ENCODE results near the gene SLC30A1. TPM values are rescaled to one million over a fixed set of nuclear protein-coding genes. Genes with fewer than 3 reads are reported as not detected.

SLC30A1 gene
- total RNA-seq, 1 donor from 2014 or later, result 9.1 TPM

- no peak overlapping the region for H3K27ac Mint-ChIP-seq (ENCODE audit: unreplicated experiment)
- TF ChIP-seq CTCF (conservative IDR thresholded peaks at IDR 0.05), result no peak
- no peaks in the 10 kb centered on the region for H3K9me3 Mint-ChIP-seq
- no peaks in the 10 kb centered on the region for H3K27me3 Mint-ChIP-seq (ENCODE audit: low read depth)
- no peak for DNase-seq (ENCODE audit: low read depth, low spot score)
- H3K4me3 Mint-ChIP-seq, result no peak overlapping the region
- no peaks in the 10 kb centered on the region for H3K4me1 Mint-ChIP-seq
- no peaks in the 10 kb centered on the region for H3K36me3 Mint-ChIP-seq (ENCODE audit: low read depth)
Observed at GRCh38 chr1:211623515-211623914, 44.6 kb upstream of the SLC30A1 start.

GRCh38 chr1:211621447-211622198 lies 42.7 kb upstream of the SLC30A1 start:
- no peak for DNase-seq (ENCODE audit: low read depth, low spot score)
- Mint-ChIP-seq H3K27ac (ENCODE audit: unreplicated experiment) (no peak overlapping the region), H3K4me3 (no peak overlapping the region), H3K27me3 (ENCODE audit: low read depth) (no peaks in the 10 kb centered on the region), H3K9me3 (no peaks in the 10 kb centered on the region), H3K36me3 (ENCODE audit: low read depth) (no peaks in the 10 kb centered on the region), H3K4me1 (no peaks in the 10 kb centered on the region)
- no peak for TF ChIP-seq CTCF (conservative IDR thresholded peaks at IDR 0.05)

- H3K36me3 Mint-ChIP-seq (ENCODE audit: low read depth), result no peaks in the 10 kb centered on the region
- no peaks in the 10 kb centered on the region for H3K4me1 Mint-ChIP-seq
- no peak for TF ChIP-seq CTCF (conservative IDR thresholded peaks at IDR 0.05)
- H3K9me3 Mint-ChIP-seq, result no peaks in the 10 kb centered on the region
- no peak for DNase-seq (ENCODE audit: low read depth, low spot score)
- H3K27me3 Mint-ChIP-seq (ENCODE audit: low read depth), result no peaks in the 10 kb centered on the region
- no peak overlapping the region for H3K27ac Mint-ChIP-seq (ENCODE audit: unreplicated experiment)
- no peak overlapping the region for H3K4me3 Mint-ChIP-seq
Observed at GRCh38 chr1:211620097-211620496, 41.1 kb upstream of the SLC30A1 start.

GRCh38 chr1:211619033-211619996 lies 40.4 kb upstream of the SLC30A1 start:
- Mint-ChIP-seq H3K27me3 (ENCODE audit: low read depth) (no peaks in the 10 kb centered on the region), H3K9me3 (no peaks in the 10 kb centered on the region), H3K4me1 (no peaks in the 10 kb centered on the region), H3K36me3 (ENCODE audit: low read depth) (no peaks in the 10 kb centered on the region), H3K4me3 (no peak overlapping the region), H3K27ac (ENCODE audit: unreplicated experiment) (peak overlapping the region; percentile 6)
- no peak for DNase-seq (ENCODE audit: low read depth, low spot score)
- TF ChIP-seq CTCF (conservative IDR thresholded peaks at IDR 0.05), result no peak

GRCh38 chr1:211616965-211617297 lies 38.0 kb upstream of the SLC30A1 start:
- no peak overlapping the region for H3K4me3 Mint-ChIP-seq
- TF ChIP-seq CTCF (conservative IDR thresholded peaks at IDR 0.05), result no peak

More at GRCh38 chr1:211616965-211617297, 38.0 kb upstream of the SLC30A1 start:
- Mint-ChIP-seq H3K27me3 (ENCODE audit: low read depth) (no peaks in the 10 kb centered on the region), H3K27ac (ENCODE audit: unreplicated experiment) (no peak overlapping the region), H3K4me1 (peaks cover 6% of the 10 kb centered on the region), H3K9me3 (no peaks in the 10 kb centered on the region), H3K36me3 (ENCODE audit: low read depth) (no peaks in the 10 kb centered on the region)
- no peak for DNase-seq (ENCODE audit: low read depth, low spot score)

Data from neural crest cell (in vitro differentiated cells).